AG08396 (cell line): ENCODE measurements around the gene ATP11B.
"Not testable (repeated sequence)": the region's sequence is repeated elsewhere in the genome, so short reads cannot be mapped to it uniquely, and the experiment has no call there.

Source experiments
- DNase-seq: peaks from one replicate; pipeline ENCODE4 v3.0.0; 2012; ENCODE audit warnings: low spot score, mixed read lengths

Gene ATP11B

GRCh38 chr3:182795389-182795782 lies 2.1 kb downstream of the ATP11B start:
- no peak for DNase-seq

GRCh38 chr3:182796310-182796709 lies 3.0 kb downstream of the ATP11B start:
- no peak for DNase-seq

GRCh38 chr3:182797876-182798275 lies 4.6 kb downstream of the ATP11B start:
- DNase-seq: no peak

- DNase-seq: not testable (repeated sequence)
Measured at GRCh38 chr3:182799143-182799542, 5.8 kb downstream of the ATP11B start.

- DNase-seq: no peak
Measured at GRCh38 chr3:182800508-182800907, 7.2 kb downstream of the ATP11B start.

GRCh38 chr3:182802413-182803390 lies 9.4 kb downstream of the ATP11B start:
- DNase-seq: no peak

GRCh38 chr3:182803596-182803995 lies 10.3 kb downstream of the ATP11B start:
- no peak for DNase-seq

GRCh38 chr3:182807061-182807460 lies 13.8 kb downstream of the ATP11B start:
- DNase-seq: no peak

- DNase-seq: no peak
Measured at GRCh38 chr3:182808041-182808770, 14.9 kb downstream of the ATP11B start.

GRCh38 chr3:182809531-182809930 lies 16.2 kb downstream of the ATP11B start:
- no peak for DNase-seq

GRCh38 chr3:182810574-182811268 lies 17.4 kb downstream of the ATP11B start:
- DNase-seq: no peak

GRCh38 chr3:182811269-182811596 lies 17.9 kb downstream of the ATP11B start:
- no peak for DNase-seq

GRCh38 chr3:182812123-182812522 lies 18.8 kb downstream of the ATP11B start:
- no peak for DNase-seq

GRCh38 chr3:182814419-182815062 lies 21.2 kb downstream of the ATP11B start:
- DNase-seq: no peak

- DNase-seq: no peak
Measured at GRCh38 chr3:182816181-182816580, 22.9 kb downstream of the ATP11B start.

- no peak for DNase-seq
Measured at GRCh38 chr3:182818296-182818978, 25.1 kb downstream of the ATP11B start.

GRCh38 chr3:182821221-182821981 lies 28.1 kb downstream of the ATP11B start:
- DNase-seq: no peak

GRCh38 chr3:182822260-182822659 lies 29.0 kb downstream of the ATP11B start:
- DNase-seq: not testable (repeated sequence)

GRCh38 chr3:182824957-182825356 lies 31.7 kb downstream of the ATP11B start:
- no peak for DNase-seq

- DNase-seq: no peak
Measured at GRCh38 chr3:182829761-182830405, 36.6 kb downstream of the ATP11B start.
